GM21717 (cell line): ENCODE measurements around the gene SLC7A11.
"Not testable (repeated sequence)": the region's sequence is repeated elsewhere in the genome, so short reads cannot be mapped to it uniquely, and the experiment has no call there.

Experiments
- ATAC-seq: cut with Tn5 transposase; IDR thresholded peaks from one replicate; pipeline ENCODE4 v1.9.1; 2021; ENCODE audit warnings: mild to moderate bottlenecking, moderate library complexity; ENCODE audit not compliant: unreplicated experiment

The SLC7A11 gene

GRCh38 chr4:138216272-138216867 is 25.8 kb downstream of the SLC7A11 start:
- no peak for ATAC-seq

GRCh38 chr4:138210576-138210975 is 31.6 kb downstream of the SLC7A11 start:
- ATAC-seq: not testable (repeated sequence)

- no peak for ATAC-seq
Measured at GRCh38 chr4:138209094-138209493, 33.1 kb downstream of the SLC7A11 start.

- no peak for ATAC-seq
Measured at GRCh38 chr4:138205531-138206233, 36.5 kb downstream of the SLC7A11 start.

GRCh38 chr4:138204507-138204906 is 37.6 kb downstream of the SLC7A11 start:
- ATAC-seq: no peak

GRCh38 chr4:138202686-138203085 is 39.5 kb downstream of the SLC7A11 start:
- no peak for ATAC-seq

GRCh38 chr4:138200236-138200590 is 41.9 kb downstream of the SLC7A11 start:
- ATAC-seq: peak; percentile 56

GRCh38 chr4:138199568-138200235 is 42.4 kb downstream of the SLC7A11 start:
- peak; percentile 83 for ATAC-seq

- ATAC-seq: no peak
Measured at GRCh38 chr4:138196153-138196552, 46.0 kb downstream of the SLC7A11 start.

- no peak for ATAC-seq
Measured at GRCh38 chr4:138193963-138194362, 48.2 kb downstream of the SLC7A11 start.

GRCh38 chr4:138192113-138192512 is 50.0 kb downstream of the SLC7A11 start:
- ATAC-seq: peak; percentile 32

- ATAC-seq: peak; percentile 98
Measured at GRCh38 chr4:138190452-138190858, 51.7 kb downstream of the SLC7A11 start.

GRCh38 chr4:138189206-138189605 is 52.9 kb downstream of the SLC7A11 start:
- no peak for ATAC-seq

- no peak for ATAC-seq
Measured at GRCh38 chr4:138188406-138189084, 53.6 kb downstream of the SLC7A11 start.

- no peak for ATAC-seq
Measured at GRCh38 chr4:138185859-138186645, 56.1 kb downstream of the SLC7A11 start.

GRCh38 chr4:138184886-138185285 is 57.3 kb downstream of the SLC7A11 start:
- ATAC-seq: no peak

GRCh38 chr4:138182838-138183426 is 59.2 kb downstream of the SLC7A11 start:
- ATAC-seq: peak; percentile 56

GRCh38 chr4:138181287-138181686 is 60.9 kb downstream of the SLC7A11 start:
- ATAC-seq: no peak

GRCh38 chr4:138178566-138178965 is 63.6 kb downstream of the SLC7A11 start:
- no peak for ATAC-seq

GRCh38 chr4:138177278-138177968 is 64.7 kb downstream of the SLC7A11 start:
- ATAC-seq: no peak
